ENCODE results near the gene MYO1E.

MYO1E gene

DNA sequence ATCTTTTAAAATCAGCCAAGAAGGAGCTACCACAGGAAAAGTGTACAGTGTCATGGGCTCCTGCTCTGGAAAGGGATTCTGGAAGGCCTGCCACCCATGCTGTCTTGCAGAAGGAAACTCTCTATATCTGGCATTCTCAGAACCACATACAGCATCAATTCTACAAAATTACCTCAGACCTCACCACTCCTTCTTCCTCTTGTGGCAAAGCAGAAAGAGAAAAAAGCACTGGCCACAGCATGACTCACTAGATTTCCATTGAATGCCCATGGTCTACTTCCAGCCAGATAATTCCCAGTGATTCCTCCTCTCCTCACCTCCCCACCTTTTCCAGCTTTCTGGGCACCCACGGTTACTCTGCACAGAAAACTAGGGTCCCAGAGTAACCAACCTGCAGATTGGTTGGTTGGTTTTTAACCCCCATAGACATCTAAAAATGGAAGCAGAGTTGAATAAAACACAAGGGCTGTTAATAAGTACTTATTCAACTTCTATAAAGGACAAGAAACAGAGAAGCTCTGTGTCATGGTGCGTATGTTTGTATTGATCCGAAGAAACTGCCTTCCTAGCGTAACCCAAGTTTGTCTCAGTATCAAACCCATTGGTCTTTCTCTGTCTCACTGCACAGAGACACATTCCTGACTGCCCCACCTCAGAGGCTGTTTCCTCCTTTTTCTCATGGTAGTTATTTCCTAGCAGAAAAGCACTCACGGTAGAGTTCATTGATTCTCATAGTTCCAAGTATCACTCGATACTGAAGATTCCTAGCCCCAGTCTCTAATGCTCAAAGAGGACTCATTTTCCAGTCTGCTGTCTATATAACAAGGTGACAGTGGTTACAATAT, 98.3 kb downstream of the MYO1E start:
- peak overlapping the region; percentile 75 for H3K27ac ChIP-seq
- DNase-seq (ENCODE audit: low read depth, low spot score) = no peak

DNA sequence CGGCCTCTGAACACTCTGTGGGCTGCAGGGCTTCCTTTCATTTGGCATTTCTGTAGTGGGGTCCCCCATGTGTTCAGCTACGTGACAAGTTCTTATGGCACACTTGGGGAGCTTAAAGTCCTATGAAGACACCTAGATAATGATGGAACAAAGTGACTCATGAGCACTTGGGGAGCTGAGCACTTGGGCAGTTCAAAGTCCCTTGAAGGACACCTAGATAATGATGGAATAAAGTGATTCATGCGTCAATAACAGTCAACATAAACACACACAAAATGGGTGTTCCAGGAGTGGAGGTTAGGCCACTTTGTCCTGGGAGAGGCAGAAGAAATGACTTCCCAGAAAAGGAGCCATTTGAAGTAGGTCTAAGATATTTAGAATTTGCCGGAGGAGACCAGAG, 99.4 kb downstream of the MYO1E start:
- DNase-seq (ENCODE audit: low read depth, low spot score) = no peak
- peak overlapping the region; percentile 75 for H3K27ac ChIP-seq

DNA sequence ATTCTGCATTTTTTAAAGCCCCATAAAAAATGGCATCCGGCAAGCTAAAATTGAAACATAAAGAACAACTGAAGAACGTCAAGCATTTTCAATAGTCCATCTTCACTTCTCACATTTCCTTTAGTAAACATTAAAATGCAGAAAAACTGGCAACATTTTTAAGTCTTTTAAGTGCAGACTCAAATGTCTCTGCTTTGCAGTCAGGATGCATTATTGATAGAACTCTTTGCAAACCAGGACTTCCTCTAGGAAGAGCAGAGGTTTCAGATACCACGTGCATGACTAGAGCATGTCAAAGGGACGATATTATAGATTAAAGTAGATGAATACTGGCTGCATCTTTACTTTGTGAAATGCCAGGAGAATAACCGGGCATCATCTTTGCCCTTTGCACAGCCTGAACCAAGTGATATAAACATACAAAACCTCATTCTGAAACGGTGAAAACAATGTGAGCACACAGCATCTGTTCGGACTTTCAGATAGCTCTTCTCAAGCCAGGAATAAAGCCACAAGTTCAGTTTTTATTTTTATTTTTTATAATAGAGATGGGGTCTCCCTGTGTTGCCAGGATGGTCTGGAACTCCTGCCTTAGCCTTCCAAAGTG, 101.0 kb downstream of the MYO1E start:
- H3K27ac ChIP-seq = no peak overlapping the region
- DNase-seq (ENCODE audit: low read depth, low spot score) = no peak

DNA sequence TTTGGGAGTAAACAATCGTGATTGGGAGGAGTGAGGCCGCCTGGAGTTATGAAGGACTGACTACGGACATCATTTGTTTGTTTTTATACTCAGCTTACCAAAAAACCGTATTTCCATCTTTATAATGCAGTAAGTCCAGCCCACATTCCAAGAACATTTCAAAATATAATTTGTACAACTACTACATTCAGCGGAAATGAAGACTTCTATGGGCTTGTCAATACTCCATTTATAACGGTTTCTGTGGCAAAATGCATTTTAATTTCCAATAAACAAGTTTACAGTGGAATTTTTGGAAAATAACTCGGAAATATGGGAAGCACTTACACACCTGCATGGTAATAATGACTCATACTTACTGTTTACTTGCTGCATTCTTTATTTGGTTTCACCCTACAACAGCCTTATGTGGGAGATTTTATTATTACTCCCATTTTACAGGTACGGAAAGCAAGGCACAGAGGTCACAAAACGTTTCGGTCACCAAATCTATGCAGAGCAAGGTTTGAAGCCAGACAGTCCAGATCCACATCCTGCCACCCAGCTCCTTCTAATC, 103.7 kb downstream of the MYO1E start:
- no peak for DNase-seq (ENCODE audit: low read depth, low spot score)
- peak overlapping the region; percentile 66 for H3K27ac ChIP-seq

DNA sequence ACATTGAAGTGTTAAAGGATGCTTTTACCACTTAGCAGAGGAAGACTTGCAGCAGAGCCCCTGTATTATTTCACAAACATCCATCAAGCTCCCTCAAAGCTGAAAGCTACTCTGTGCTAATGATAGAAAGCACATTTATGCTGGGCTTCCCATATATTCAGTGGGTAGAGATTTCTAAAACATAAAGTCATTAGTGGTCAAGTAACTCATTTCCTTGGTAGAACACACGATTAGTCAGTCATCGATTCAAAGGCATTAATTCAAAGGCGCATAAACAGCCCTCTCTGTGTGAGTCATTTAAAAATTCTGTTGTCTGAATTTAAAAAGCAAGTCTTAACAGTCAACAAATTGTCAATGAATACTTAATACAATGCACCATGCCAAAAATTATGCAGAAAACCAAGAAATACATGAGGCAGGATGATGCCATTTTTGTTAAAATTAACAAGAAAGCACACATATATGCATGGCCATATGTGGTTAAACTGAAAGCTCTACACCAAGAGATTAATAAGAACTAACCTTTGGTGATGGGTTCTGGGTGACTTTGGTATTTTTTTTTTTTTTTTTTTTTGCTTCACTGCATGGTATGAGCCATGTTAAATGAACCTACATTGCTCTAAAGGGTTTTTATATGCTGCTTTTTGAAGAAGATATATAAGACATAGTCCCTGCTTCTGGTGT, 104.4 kb downstream of the MYO1E start:
- DNase-seq (ENCODE audit: low read depth, low spot score) = peak; percentile 26
- H3K27ac ChIP-seq = peak overlapping the region; percentile 66

DNA sequence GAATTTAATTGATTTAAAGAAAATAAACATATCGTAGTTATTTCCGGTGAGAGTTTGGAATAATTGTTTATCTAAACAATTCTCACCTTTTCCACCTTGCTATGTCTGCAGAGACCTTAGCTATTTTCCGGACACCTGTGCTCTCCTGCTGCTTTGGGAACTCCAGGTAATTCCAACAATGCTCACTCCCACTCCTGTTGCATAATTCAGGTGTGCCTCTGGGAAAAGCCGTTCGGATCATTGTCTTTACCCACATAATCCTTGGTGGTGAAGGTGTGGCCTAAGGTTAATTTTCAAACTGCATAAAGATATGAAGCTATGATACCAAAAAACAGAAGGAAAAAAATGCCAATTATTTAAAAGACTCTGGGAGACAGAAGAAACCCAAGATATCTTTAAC, 106.6 kb downstream of the MYO1E start:
- no peak overlapping the region for H3K27ac ChIP-seq
- DNase-seq (ENCODE audit: low read depth, low spot score) = no peak

DNA sequence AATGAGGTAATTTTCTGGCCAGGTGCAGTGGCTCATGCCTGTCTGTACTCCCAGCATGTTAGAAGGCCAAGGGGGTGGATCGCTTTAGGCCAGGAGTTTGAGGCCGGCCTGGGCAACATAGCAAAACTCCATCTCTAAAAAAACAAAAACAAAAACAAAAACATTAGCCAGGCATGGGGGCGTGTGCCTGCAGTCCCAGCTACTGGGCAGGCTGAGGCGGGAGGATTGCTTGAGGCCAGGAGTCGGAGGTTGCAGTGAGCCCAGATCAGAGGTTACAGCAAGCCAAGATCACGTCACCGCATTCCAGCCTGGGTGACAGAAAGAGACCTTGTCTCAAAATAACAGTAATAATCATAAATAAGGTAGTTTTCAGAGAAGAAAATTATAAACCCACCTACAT, 110.4 kb downstream of the MYO1E start:
- no peak for DNase-seq (ENCODE audit: low read depth, low spot score)
- H3K27ac ChIP-seq = no peak overlapping the region

DNA sequence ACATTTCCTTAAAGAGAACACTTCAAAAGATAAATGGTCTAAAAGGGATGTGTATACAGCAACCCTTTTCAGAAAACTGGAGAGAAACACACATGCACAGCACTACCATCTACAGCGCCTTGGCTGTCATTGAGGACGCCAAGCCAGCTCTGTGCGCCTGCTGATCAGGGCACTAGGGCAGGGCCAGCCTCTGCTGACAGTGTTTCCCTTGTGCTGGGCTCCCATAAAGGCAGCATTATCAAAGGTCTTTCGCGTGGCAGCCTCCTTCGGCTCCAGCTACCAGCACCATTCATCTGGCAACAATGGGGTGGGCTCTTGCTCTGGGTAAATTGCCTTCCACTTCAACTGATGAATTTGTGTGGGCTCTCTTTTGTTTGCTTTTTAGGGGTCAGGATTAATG, 112.6 kb downstream of the MYO1E start:
- H3K27ac ChIP-seq = no peak overlapping the region
- DNase-seq (ENCODE audit: low read depth, low spot score) = no peak

DNA sequence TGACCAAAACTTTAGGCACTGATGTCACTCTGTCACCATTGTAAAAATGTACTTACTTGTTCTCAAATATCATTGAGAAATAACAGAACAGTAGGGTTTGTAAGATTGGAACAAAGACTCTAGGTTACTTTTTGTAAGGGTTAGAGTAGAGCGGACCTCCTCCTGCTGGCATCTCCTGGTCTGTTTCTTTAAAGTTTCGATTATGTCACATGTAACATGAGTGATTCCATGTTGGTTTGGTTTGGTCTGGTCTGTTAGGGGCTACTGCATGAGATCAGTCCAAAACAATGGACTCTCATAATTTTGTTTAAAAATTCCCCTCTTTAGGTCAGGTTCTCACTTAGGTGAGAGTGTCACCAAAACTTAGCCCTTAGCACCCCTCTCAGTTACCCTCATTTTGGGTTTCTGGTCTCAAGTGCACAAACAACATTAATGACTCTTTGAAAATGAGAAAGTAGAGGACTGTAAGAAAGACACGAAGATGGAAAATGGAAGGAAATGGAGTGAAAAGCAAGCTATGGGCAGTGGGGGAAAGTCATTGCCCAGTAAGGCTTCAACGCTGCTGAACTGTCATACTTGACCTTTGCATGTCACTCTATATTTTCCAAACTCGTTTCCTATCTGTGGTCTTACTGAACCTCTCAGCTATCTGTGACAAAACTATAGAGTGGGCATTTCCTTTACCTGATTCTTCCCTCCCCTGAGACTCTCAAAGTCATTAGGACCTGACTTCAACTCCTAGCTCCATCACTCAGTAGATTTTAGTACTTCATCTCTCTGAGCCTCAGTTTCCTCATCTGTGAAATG, 113.3 kb downstream of the MYO1E start:
- no peak overlapping the region for H3K27ac ChIP-seq

DNA sequence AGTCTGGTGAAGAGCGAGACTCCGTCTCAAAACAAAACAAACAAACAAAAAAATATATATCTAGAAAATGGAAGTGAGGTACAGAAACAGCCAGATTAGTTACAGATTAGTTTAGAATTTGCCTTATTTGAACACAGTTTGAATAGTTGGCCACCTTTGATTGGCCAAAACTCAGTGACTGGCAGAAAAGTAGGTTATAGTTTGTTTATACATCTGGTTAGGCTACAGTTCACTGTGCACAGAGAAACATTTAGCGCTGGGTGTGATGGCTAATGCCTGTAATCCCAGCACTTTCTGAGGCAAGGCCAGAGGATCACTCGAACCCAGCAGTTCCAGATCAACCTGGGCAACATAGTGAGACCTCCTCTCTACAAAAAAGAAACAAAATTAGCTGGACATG, 114.4 kb downstream of the MYO1E start:
- no peak overlapping the region for H3K27ac ChIP-seq
- DNase-seq (ENCODE audit: low read depth, low spot score) = no peak

More for the DNA sequence above, 113.3 kb downstream of the MYO1E start:
- DNase-seq (ENCODE audit: low read depth, low spot score) = no peak

DNA sequence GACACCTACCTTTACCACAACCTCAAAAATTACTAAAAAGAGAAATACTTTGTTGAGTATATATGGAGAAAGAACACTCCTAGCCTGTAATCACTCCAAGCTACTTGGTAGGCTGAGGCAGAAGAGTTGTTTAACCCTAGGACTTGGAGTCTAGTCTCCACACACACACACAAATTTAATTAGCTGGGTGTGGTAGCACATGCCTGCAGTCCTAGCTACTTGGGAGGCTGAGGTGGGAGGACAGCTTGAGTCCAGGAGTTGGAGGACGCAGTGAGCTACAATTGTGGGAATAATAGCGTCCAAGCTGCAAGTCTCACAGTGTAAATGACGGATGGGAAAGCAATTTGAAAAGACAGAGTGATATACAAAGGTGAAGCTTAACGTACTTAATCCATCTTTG, 115.5 kb downstream of the MYO1E start:
- H3K27ac ChIP-seq = peak overlapping the region; percentile 1
- DNase-seq (ENCODE audit: low read depth, low spot score) = no peak

DNA sequence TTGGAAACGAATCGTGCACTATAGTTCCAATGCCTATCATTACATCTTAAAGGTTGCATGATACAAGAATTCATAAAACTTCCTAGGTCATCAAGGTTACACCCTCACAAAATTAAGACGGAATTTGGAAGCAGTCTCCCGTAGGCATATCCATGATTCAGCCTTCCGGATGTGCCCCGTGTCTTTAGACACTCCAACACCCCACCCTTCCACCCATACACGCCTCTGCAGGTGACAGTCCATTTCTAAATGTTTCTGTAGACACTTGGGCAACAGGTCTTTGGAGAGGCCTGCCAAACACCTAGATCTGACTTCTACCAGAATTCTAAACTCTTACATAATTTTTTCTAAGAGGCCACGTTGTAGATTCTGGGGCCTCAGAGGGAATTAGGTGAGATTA, 116.2 kb downstream of the MYO1E start:
- H3K27ac ChIP-seq = peak overlapping the region; percentile 1
- DNase-seq (ENCODE audit: low read depth, low spot score) = no peak

DNA sequence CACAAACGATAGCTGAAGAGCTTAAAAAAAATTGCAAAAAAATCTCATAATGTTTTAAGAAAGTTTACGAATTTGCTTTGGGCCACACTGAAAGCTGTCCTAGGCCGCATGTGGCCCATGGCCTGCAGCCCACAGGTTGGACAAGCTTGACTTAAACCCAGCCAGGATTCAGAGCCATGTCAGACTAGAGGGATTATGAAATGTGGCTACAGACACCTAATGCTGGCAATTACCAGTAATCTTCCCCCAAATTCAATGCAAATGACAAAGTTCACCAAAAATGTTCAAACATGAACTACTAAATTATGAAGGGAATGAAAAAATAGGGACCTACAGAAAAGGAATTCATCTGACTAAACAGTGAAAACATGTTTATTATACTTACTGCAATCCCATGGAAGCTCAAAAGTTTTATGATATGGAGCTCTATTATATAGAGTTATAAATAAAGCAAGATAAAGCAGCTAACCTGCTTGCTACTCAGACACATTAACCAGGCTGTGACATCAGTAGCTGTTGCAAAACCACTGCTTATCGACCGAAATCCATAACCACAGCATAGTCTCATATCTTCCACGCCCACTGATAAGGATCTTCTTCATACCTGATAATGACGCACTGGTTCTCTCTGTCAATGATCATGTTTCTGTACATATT, 116.9 kb downstream of the MYO1E start:
- peak; percentile 27 for DNase-seq (ENCODE audit: low read depth, low spot score)
- H3K27ac ChIP-seq = no peak overlapping the region

DNA sequence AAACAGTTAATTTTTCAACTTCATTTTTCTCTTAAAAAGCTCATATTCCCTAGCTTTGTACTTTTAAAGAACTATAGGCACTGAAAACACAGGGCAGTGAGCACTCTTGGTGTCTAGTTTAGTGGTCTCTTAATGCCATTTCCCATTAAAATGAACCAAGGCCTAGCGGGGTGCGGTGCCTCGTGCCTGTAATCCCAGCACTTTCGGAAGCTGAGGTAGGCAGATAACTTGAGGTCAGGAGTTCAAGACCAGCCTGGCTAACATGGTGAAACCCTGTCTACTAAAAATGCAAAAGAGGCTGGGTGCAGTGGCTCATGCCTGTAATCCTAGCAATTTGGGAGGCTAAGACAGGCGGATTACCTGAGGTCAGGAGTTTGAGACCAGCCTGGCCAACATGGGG, 120.5 kb downstream of the MYO1E start:
- no peak for DNase-seq (ENCODE audit: low read depth, low spot score)
- H3K27ac ChIP-seq = no peak overlapping the region

DNA sequence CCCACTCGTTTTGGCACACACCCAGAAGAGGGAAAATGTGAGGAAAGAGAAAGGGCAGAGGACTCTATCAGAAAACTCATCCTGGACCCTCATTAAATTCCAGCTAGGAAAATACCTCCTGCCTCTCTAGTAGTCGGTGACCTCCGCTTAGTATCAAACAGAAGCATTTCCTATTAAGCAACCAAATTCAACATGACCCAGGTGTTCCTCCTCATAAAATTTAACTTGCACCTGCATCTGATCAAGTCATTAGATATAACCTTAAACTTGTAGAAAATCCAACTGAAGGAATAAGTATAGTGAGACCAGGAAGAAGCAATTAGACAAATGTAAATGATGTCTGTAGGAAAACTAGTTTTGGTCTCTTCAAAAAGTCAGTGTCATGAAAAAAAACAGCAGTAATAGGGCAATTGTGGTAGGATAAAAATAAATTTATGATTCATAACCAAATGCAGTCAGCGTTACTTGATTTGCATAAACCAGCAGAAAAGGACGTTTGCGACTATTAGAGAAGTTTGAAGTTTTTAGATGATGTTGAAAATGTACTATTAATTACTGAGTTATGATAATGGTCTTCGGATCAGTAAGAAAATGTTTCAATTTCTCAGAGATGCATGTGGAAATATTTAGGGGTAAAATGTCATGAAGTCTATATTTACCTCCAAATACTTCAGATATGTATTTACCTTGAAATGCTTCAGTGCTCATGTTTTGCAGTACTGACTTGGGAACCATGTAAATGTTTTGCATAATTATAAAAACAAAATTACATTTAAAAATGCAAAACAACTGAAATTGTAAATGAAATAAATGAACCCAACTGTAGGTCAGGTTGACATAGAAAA, 121.4 kb downstream of the MYO1E start:
- no peak for DNase-seq (ENCODE audit: low read depth, low spot score)
- no peak overlapping the region for H3K27ac ChIP-seq

DNA sequence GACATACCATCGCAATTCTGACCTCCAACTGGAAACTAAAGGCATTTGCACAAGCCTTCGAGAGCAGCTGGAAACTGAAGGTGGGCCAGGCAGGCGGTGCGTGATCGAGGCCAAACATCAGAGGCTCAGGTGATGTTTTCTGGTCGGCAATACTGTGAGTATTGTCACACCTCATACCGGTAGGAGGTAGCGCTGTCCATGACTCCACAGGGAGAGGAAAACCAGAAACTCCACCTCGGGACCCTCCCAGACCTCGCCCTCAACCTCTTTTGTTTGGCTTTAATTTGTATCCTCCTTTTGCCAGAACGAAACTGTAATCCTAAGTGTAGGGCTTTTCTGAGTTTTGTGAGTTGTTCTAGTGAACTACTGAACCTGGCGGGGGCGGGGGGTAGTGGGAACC, 122.4 kb downstream of the MYO1E start:
- no peak for DNase-seq (ENCODE audit: low read depth, low spot score)
- no peak overlapping the region for H3K27ac ChIP-seq

DNA sequence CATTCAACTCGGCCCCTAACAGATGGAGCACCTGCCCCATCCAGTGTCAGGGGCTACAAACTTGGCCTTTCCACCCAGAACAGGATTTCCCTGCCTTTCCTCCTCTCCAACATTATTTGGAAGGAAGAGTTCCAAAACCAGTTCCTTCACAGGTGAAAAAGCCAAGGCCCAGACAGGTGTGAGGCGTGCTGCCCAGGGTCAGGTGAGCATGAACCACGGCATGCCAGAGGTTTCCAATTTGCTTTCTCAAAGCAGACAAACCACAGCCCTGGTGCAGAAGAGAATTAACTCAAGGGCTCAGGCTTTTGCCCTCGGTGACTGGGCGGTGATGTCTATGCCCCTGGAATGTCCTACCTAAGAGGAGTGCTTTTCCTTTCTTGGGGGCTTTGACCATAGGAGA, 122.9 kb downstream of the MYO1E start:
- H3K27ac ChIP-seq = no peak overlapping the region

DNA sequence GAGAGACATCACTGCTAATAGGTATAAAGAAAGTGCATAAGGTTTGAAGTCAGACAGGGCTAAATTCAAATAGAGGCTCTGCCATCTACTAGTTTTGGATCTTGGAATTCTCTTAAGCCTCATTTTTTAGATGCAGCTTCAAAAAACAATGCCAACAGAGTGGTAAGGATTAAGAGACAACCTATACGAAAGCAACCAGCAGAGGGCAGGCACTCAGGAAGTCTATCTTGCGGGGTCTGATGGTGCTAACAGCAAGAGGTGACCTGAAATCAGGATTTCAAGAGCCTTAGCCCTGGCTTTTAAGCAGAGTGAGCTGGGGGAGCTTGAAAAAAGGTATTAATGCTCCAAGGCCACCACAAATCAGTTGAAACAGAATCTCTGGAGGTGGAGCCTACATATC, 125.3 kb downstream of the MYO1E start:
- no peak for DNase-seq (ENCODE audit: low read depth, low spot score)

More for the DNA sequence above, 122.9 kb downstream of the MYO1E start:
- DNase-seq (ENCODE audit: low read depth, low spot score) = no peak

DNA sequence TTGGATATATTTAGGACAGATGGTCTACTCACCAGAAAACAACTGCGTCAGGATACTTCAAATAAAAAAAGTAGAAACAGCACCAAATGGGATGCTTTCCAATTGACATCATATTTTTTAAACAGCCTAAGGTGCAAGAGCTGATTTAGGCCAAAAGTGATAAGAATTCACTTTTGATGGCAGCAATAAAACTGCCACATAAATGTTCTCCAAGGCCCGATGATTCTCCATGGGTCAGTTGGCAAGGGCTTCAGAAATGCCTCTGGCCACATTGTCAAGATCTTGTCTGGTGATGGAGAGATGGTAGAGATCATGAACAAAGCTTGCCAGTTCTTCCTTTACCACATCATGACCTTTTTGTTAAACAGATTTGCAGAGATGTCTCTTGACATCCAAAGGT, 127.1 kb downstream of the MYO1E start:
- no peak overlapping the region for H3K27ac ChIP-seq
- DNase-seq (ENCODE audit: low read depth, low spot score) = no peak

More for the DNA sequence above, 125.3 kb downstream of the MYO1E start:
- H3K27ac ChIP-seq = no peak overlapping the region

All from epithelial cell of prostate (primary cell).